Measurements from ENCODE around the gene LRR1. TPM values are rescaled to one million over a fixed set of nuclear protein-coding genes. Genes with fewer than 3 reads are reported as not detected.

The LRR1 gene
- total and polyA plus RNA-seq, 3 donors from 2014 or later = 23.8 to 85.7 (median 35.8) TPM

- Histone ChIP-seq H3K27ac (no peak overlapping the region), H3K9me3 (no peaks in the 10 kb centered on the region), H3K36me3 (ENCODE audit: low read depth, missing control alignments) (no peaks in the 10 kb centered on the region), H3K4me1 (no peaks in the 10 kb centered on the region), H3K4me3 (no peak overlapping the region), H3K27me3 (no peaks in the 10 kb centered on the region)
- TF ChIP-seq POLR2A (IDR thresholded peaks at IDR 0.05) (no peak), CTCF (IDR thresholded peaks at IDR 0.05) (no peak)
- intact Hi-C loops (cut with DNase I; ENCODE audit: low total_unique reads) = no loop called here
- DNase-seq = no peak
Measured at GRCh38 chr14:49553106-49553505, 45.6 kb upstream of the LRR1 start.

- TF ChIP-seq POLR2A (IDR thresholded peaks at IDR 0.05) = no peak
- no peak for TF ChIP-seq CTCF (IDR thresholded peaks at IDR 0.05)
- no peak for DNase-seq
- Histone ChIP-seq H3K9me3 (no peaks in the 10 kb centered on the region), H3K27ac (no peak overlapping the region), H3K27me3 (no peaks in the 10 kb centered on the region), H3K36me3 (ENCODE audit: low read depth, missing control alignments) (no peaks in the 10 kb centered on the region), H3K4me3 (no peak overlapping the region), H3K4me1 (no peaks in the 10 kb centered on the region)
- WGBS, 2 donors = 63% methylated on average over 3 of the region's 3 CpGs
- intact Hi-C loops (cut with DNase I; ENCODE audit: low total_unique reads) = no loop called here
Measured at GRCh38 chr14:49553892-49554291, 44.8 kb upstream of the LRR1 start.

- 73 to 76% methylated on average over 6 of the region's 6 CpGs for WGBS, 2 donors
- intact Hi-C loops (cut with DNase I; ENCODE audit: low total_unique reads) = no loop called here
Measured at GRCh38 chr14:49559979-49560768, 38.6 kb upstream of the LRR1 start.

GRCh38 chr14:49566714-49567113, 32.0 kb upstream of the LRR1 start:
- no peaks in the 10 kb centered on the region for H3K27me3 ChIP-seq
- H3K4me3 ChIP-seq = no peak overlapping the region
- H3K4me1 ChIP-seq = no peaks in the 10 kb centered on the region
- intact Hi-C loops (cut with DNase I; ENCODE audit: low total_unique reads) = no loop called here
- no peak overlapping the region for H3K27ac ChIP-seq
- H3K9me3 ChIP-seq = no peaks in the 10 kb centered on the region
- H3K36me3 ChIP-seq (ENCODE audit: low read depth, missing control alignments) = no peaks in the 10 kb centered on the region
- TF ChIP-seq POLR2A (IDR thresholded peaks at IDR 0.05) (no peak), CTCF (IDR thresholded peaks at IDR 0.05) (no peak)
- WGBS, 2 donors = 88 to 90% methylated on average over 12 of the region's 12 CpGs
- no peak for DNase-seq

More at GRCh38 chr14:49559979-49560768, 38.6 kb upstream of the LRR1 start:
- no peaks in the 10 kb centered on the region for H3K9me3 ChIP-seq
- TF ChIP-seq POLR2A (IDR thresholded peaks at IDR 0.05) = no peak
- TF ChIP-seq CTCF (IDR thresholded peaks at IDR 0.05) = no peak
- no peaks in the 10 kb centered on the region for H3K4me1 ChIP-seq
- no peak for DNase-seq
- H3K4me3 ChIP-seq = no peak overlapping the region
- no peak overlapping the region for H3K27ac ChIP-seq
- H3K27me3 ChIP-seq = no peaks in the 10 kb centered on the region
- no peaks in the 10 kb centered on the region for H3K36me3 ChIP-seq (ENCODE audit: low read depth, missing control alignments)

GRCh38 chr14:49569281-49569680, 29.5 kb upstream of the LRR1 start:
- no peak for DNase-seq
- Histone ChIP-seq H3K36me3 (ENCODE audit: low read depth, missing control alignments) (no peaks in the 10 kb centered on the region), H3K4me3 (no peak overlapping the region), H3K27me3 (no peaks in the 10 kb centered on the region), H3K27ac (no peak overlapping the region), H3K4me1 (no peaks in the 10 kb centered on the region), H3K9me3 (no peaks in the 10 kb centered on the region)
- intact Hi-C loops (cut with DNase I; ENCODE audit: low total_unique reads) = no loop called here
- TF ChIP-seq POLR2A (IDR thresholded peaks at IDR 0.05) (no peak), CTCF (IDR thresholded peaks at IDR 0.05) (no peak)
- 84 to 86% methylated on average over 3 of the region's 3 CpGs for WGBS, 2 donors
